Hepatocyte (in vitro differentiated cells): Measurements from ENCODE around the gene RFNG.

ENCODE experiments used
- CTCF ChIP-seq: fragments of 200-600 bp; sonication (generic); IDR thresholded peaks from 2 replicates; pipeline ENCODE4 v1.5.1; 2016; ENCODE audit warnings: antibody characterized with exemption, mild to moderate bottlenecking; ENCODE audit not compliant: poor library complexity
- EZH2 ChIP-seq: fragments of 200-600 bp; sonication (generic); IDR thresholded peaks from 2 replicates; pipeline ENCODE4 v1.6.1; 2016; ENCODE audit warnings: antibody characterized with exemption, mild to moderate bottlenecking, borderline replicate concordance
- EZH2phosphoT487 ChIP-seq: fragments of 200-600 bp; sonication (generic); IDR thresholded peaks from one replicate; pipeline ENCODE4 v1.6.1; 2018; ENCODE audit warnings: antibody characterized with exemption, mild to moderate bottlenecking, low read depth, moderate library complexity; ENCODE audit not compliant: unreplicated experiment, severe bottlenecking

GRCh38 chr17:82015311-82015971, 36.2 kb downstream of the RFNG start:
- TF ChIP-seq CTCF (no peak), EZH2phosphoT487 (no peak), EZH2 (no peak)
